Caco-2 (cell line): ENCODE measurements around the gene PPP1R16B. TPM values are rescaled to one million over a fixed set of nuclear protein-coding genes. Genes with fewer than 3 reads are reported as not detected.
A peak's percentile ranks its signal among the peaks of the same experiment; 100 is the strongest.

Source experiments
- BruUV-seq: library from RNA; stranded (reverse); fragments of 400-500 nt; replicated peaks from 2 replicates; lab custom pipeline; 2021; lab: Mats Ljungman, UMichigan
- CTCF ChIA-PET: fragments of 300-600 bp; sonication (Branson Sonifier 250); formaldehyde crosslinking; loops from one replicate; lab custom pipeline; 2022; ENCODE audit warnings: antibody characterized with exemption; lab: Charles Lee
- POLR2A ChIA-PET: fragments of 300-600 bp; sonication (Branson Sonifier 250); formaldehyde crosslinking; loops from one replicate; lab custom pipeline; 2022; ENCODE audit warnings: antibody characterized with exemption; lab: Charles Lee
- DNase-seq, 2 experiments: peaks; one replicate each; pipeline versions ENCODE4 v3.0.0 to v3.0.0-alpha.2; 2020 to 2022
- H3K27me3 ChIP-seq: replicated peaks from 2 replicates; pipeline ENCODE4 v1.6.0; 2011; ENCODE audit warnings: low read length; ENCODE audit not compliant: control insufficient read depth, insufficient read depth
- H3K36me3 ChIP-seq: 2 replicates; pipeline ENCODE4 v1.5.1; 2011; ENCODE audit warnings: low read length; ENCODE audit not compliant: control insufficient read depth, insufficient read depth
- H3K4me1 ChIP-seq: fragments of 250-450 bp; sonication (Bioruptor Pico); 2 replicates; pipeline ENCODE4 v1.5.1; 2020; ENCODE audit warnings: mild to moderate bottlenecking
- H3K4me3 ChIP-seq: 2 replicates; pipeline ENCODE4 v1.5.1; 2011; ENCODE audit warnings: low read depth, mild to moderate bottlenecking, control low read depth, low read length
- H3K9me3 ChIP-seq: fragments of 250-450 bp; sonication (Bioruptor Pico); 2 replicates; pipeline ENCODE4 v1.5.1; 2020; ENCODE audit warnings: mild to moderate bottlenecking, moderate library complexity
- H3K27ac Mint-ChIP-seq: one replicate; pipeline ENCODE4 v1.8.0; 2022; ENCODE audit warnings: mixed read lengths; ENCODE audit not compliant: unreplicated experiment
- H3K27me3 Mint-ChIP-seq: one replicate; pipeline ENCODE4 v1.8.0; 2022; ENCODE audit warnings: mixed read lengths; ENCODE audit not compliant: insufficient read depth, unreplicated experiment
- H3K36me3 Mint-ChIP-seq: one replicate; pipeline ENCODE4 v1.8.0; 2022; ENCODE audit warnings: mild to moderate bottlenecking, mixed read lengths; ENCODE audit not compliant: insufficient read depth, unreplicated experiment
- H3K4me1 Mint-ChIP-seq: one replicate; pipeline ENCODE4 v1.8.0; 2022; ENCODE audit warnings: low read depth, mixed read lengths; ENCODE audit not compliant: unreplicated experiment
- H3K4me3 Mint-ChIP-seq: one replicate; pipeline ENCODE4 v1.8.0; 2022; ENCODE audit warnings: mild to moderate bottlenecking, moderate library complexity, mixed read lengths; ENCODE audit not compliant: unreplicated experiment
- H3K9me3 Mint-ChIP-seq: one replicate; pipeline ENCODE4 v1.8.0; 2022; ENCODE audit warnings: mixed read lengths; ENCODE audit not compliant: unreplicated experiment
- CTCF ChIP-seq, 2 experiments: fragments of 200-600 bp in 1 of 2; IDR thresholded peaks; 1 replicate in 1 of 2; 2 replicates in 1 of 2; pipeline versions ENCODE4 v1.5.1 to v1.8.0; 2011 to 2022; ENCODE audit warnings: antibody characterized with exemption in 1 of 2, control low read depth in 1 of 2, inconsistent platforms in 1 of 2, low read depth in 1 of 2, low read length in 1 of 2, mild to moderate bottlenecking in 1 of 2, moderate library complexity in 1 of 2; ENCODE audit not compliant: insufficient read depth in 1 of 2, severe bottlenecking in 1 of 2, unreplicated experiment in 1 of 2
- intact Hi-C: fragments of 100-400 bp; cut with micrococcal nuclease; formaldehyde crosslinking; loops from one replicate; pipeline ENCODE4 v1.10.0; 2022; ENCODE audit not compliant: unreplicated experiment
- total RNA-seq: library from RNA; stranded (reverse); gene quantifications from 2 replicates; pipeline ENCODE4 v1.2.3, GENCODE V29; 2022

PPP1R16B gene
- total RNA-seq, 1 experiment from 2014 or later: not detected

- Histone ChIP-seq H3K36me3 (no peaks in the 10 kb centered on the region), H3K4me1 (no peaks in the 10 kb centered on the region), H3K9me3 (no peaks in the 10 kb centered on the region), H3K27me3 (peaks cover 4% of the 10 kb centered on the region; the same call in 1 of the 2 replicates), H3K4me3 (no peak overlapping the region)
- peak in 1 of 2 experiments; percentile 35 for DNase-seq
- H3K36me3 Mint-ChIP-seq: no peaks in the 10 kb centered on the region
- H3K4me3 Mint-ChIP-seq: no peak overlapping the region
- H3K4me1 Mint-ChIP-seq: no peaks in the 10 kb centered on the region
- H3K27me3 Mint-ChIP-seq: peaks cover 7% of the 10 kb centered on the region
- no peak overlapping the region for H3K27ac Mint-ChIP-seq
- intact Hi-C loops: no loop called here
- TF ChIP-seq CTCF (IDR thresholded peaks at IDR 0.05; ENCODE audit: insufficient read depth in 1 of 2, low read depth in 1 of 2, low read length in 1 of 2, severe bottlenecking in 1 of 2, unreplicated experiment in 1 of 2): no peak
- CTCF ChIA-PET: no interaction called here
- no peaks in the 10 kb centered on the region for H3K9me3 Mint-ChIP-seq
- POLR2A ChIA-PET: no interaction called here
- BruUV-seq: no TSS peak
Measured at GRCh38 chr20:38855356-38855755, 49.9 kb downstream of the PPP1R16B start.

- no TSS peak for BruUV-seq
- POLR2A ChIA-PET: no interaction called here
Measured at GRCh38 chr20:38856570-38856969, 51.1 kb downstream of the PPP1R16B start.

GRCh38 chr20:38857703-38858102 is 52.2 kb downstream of the PPP1R16B start:
- no peaks in the 10 kb centered on the region for H3K4me1 Mint-ChIP-seq
- POLR2A ChIA-PET: interaction anchor here (0.7 kb wide), 1 partner anchor 17 kb away, joined by 3 read pairs; no protein-coding TSS in a partner anchor
- no peaks in the 10 kb centered on the region for H3K9me3 Mint-ChIP-seq
- peak in 1 of 2 experiments; percentile 11 for TF ChIP-seq CTCF (IDR thresholded peaks at IDR 0.05; ENCODE audit: insufficient read depth in 1 of 2, low read depth in 1 of 2, low read length in 1 of 2, severe bottlenecking in 1 of 2, unreplicated experiment in 1 of 2)
- Histone ChIP-seq H3K4me1 (no peaks in the 10 kb centered on the region), H3K9me3 (no peaks in the 10 kb centered on the region), H3K36me3 (no peaks in the 10 kb centered on the region), H3K27me3 (peaks cover 5% of the 10 kb centered on the region; the same call in 1 of the 2 replicates), H3K4me3 (no peak overlapping the region)
- peaks cover 7% of the 10 kb centered on the region for H3K27me3 Mint-ChIP-seq
- CTCF ChIA-PET: interaction anchor here (0.6 to 1.5 kb wide), 2 partner anchors 35 to 76 kb away, joined by 5 read pairs; no protein-coding TSS in a partner anchor
- no peaks in the 10 kb centered on the region for H3K36me3 Mint-ChIP-seq
- DNase-seq: peak in 1 of 2 experiments; percentile 19
- no peak overlapping the region for H3K4me3 Mint-ChIP-seq
- no peak overlapping the region for H3K27ac Mint-ChIP-seq
- no TSS peak for BruUV-seq
- intact Hi-C loops: no loop called here

More at GRCh38 chr20:38856570-38856969, 51.1 kb downstream of the PPP1R16B start:
- TF ChIP-seq CTCF (IDR thresholded peaks at IDR 0.05; ENCODE audit: insufficient read depth in 1 of 2, low read depth in 1 of 2, low read length in 1 of 2, severe bottlenecking in 1 of 2, unreplicated experiment in 1 of 2): no peak
- Mint-ChIP-seq H3K27me3 (peaks cover 7% of the 10 kb centered on the region), H3K4me3 (no peak overlapping the region), H3K4me1 (no peaks in the 10 kb centered on the region), H3K36me3 (no peaks in the 10 kb centered on the region), H3K9me3 (no peaks in the 10 kb centered on the region), H3K27ac (no peak overlapping the region)
- H3K9me3 ChIP-seq: no peaks in the 10 kb centered on the region
- DNase-seq: no peak
- no peak overlapping the region for H3K4me3 ChIP-seq
- no peaks in the 10 kb centered on the region for H3K36me3 ChIP-seq
- intact Hi-C loops: no loop called here
- H3K27me3 ChIP-seq: peaks cover 4% of the 10 kb centered on the region; the same call in 1 of the 2 replicates
- no peaks in the 10 kb centered on the region for H3K4me1 ChIP-seq
- CTCF ChIA-PET: no interaction called here
